CD14-positive monocyte (primary cell): Measurements from ENCODE around the gene CKS1B. TPM values are rescaled to one million over a fixed set of nuclear protein-coding genes. Genes with fewer than 3 reads are reported as not detected.
A peak's percentile ranks its signal among the peaks of the same experiment; 100 is the strongest.

ENCODE experiments used
- DNase-seq, 3 donors: peaks; one replicate each; pipeline ENCODE4 v3.0.0-alpha.2; 2011 to 2022
- H2AFZ ChIP-seq: 2 replicates; pipeline ENCODE4 v1.6.0; 2012; ENCODE audit warnings: mild to moderate bottlenecking, low read depth, low read length, inconsistent platforms; ENCODE audit not compliant: insufficient read depth, poor library complexity, severe bottlenecking
- H3K27ac ChIP-seq, 2 donors: 1 replicate in 1 of 2; 2 replicates in 1 of 2; pipeline ENCODE4 v1.5.1; 2012 to 2013; ENCODE audit warnings: low read length in 2 of 2, control low read depth in 1 of 2, inconsistent platforms in 1 of 2, low read depth in 1 of 2, mild to moderate bottlenecking in 1 of 2
- H3K27me3 ChIP-seq, 2 donors: one replicate each; pipeline versions ENCODE4 v1.6.0 to v1.6.1; 2011 to 2013; ENCODE audit warnings: low read length in 2 of 2; ENCODE audit not compliant: control insufficient read depth in 2 of 2, insufficient read depth in 2 of 2
- H3K36me3 ChIP-seq, 2 donors: replicated peaks in 1 of 2; 1 replicate in 1 of 2; 2 replicates in 1 of 2; pipeline versions ENCODE4 v1.5.1 to v1.6.1; 2012 to 2013; ENCODE audit warnings: low read length in 2 of 2, control low read depth in 1 of 2, inconsistent platforms in 1 of 2, mild to moderate bottlenecking in 1 of 2; ENCODE audit not compliant: insufficient read depth in 2 of 2, control insufficient read depth in 1 of 2
- H3K4me1 ChIP-seq, 2 donors: 1 replicate in 1 of 2; 2 replicates in 1 of 2; pipeline versions ENCODE4 v1.5.1 to v1.6.1; 2012 to 2013; ENCODE audit warnings: low read length in 2 of 2, control low read depth in 1 of 2, inconsistent platforms in 1 of 2, mild to moderate bottlenecking in 1 of 2, moderate library complexity in 1 of 2; ENCODE audit not compliant: insufficient read depth in 2 of 2, control insufficient read depth in 1 of 2
- H3K4me2 ChIP-seq: replicated peaks from 2 replicates; pipeline ENCODE3; 2012; ENCODE audit warnings: low read length, moderate library complexity, mild to moderate bottlenecking; ENCODE audit not compliant: poor library complexity, severe bottlenecking; ENCODE audit errors: extremely low read depth
- H3K4me3 ChIP-seq, 3 experiments: fragments of 200-600 bp in 1 of 3; sonication (generic) in 1 of 3; replicated peaks in 1 of 3; 1 replicate in 2 of 3; 2 replicates in 1 of 3; pipeline ENCODE4 v1.5.1; 2011 to 2013; ENCODE audit warnings: low read length in 3 of 3, mild to moderate bottlenecking in 3 of 3, control low read depth in 2 of 3, low read depth in 2 of 3, inconsistent platforms in 1 of 3, moderate library complexity in 1 of 3
- H3K79me2 ChIP-seq: 2 replicates; pipeline ENCODE4 v1.6.0; 2012; ENCODE audit warnings: mild to moderate bottlenecking, control low read depth, inconsistent platforms, low read length, moderate library complexity; ENCODE audit not compliant: insufficient read depth
- H3K9ac ChIP-seq: 2 replicates; pipeline ENCODE4 v1.6.0; 2017; ENCODE audit warnings: low read length, mild to moderate bottlenecking; ENCODE audit not compliant: insufficient read depth, poor library complexity, severe bottlenecking
- H3K9me3 ChIP-seq, 2 donors: replicated peaks in 1 of 2; 1 replicate in 1 of 2; 2 replicates in 1 of 2; pipeline versions ENCODE4 v1.5.1 to v1.6.1; 2012 to 2013; ENCODE audit warnings: low read length in 2 of 2, control low read depth in 1 of 2; ENCODE audit not compliant: control insufficient read depth in 1 of 2, insufficient read depth in 1 of 2
- H4K20me1 ChIP-seq: 2 replicates; pipeline ENCODE4 v1.6.0; 2012; ENCODE audit warnings: mild to moderate bottlenecking, low read length, control low read depth, moderate library complexity; ENCODE audit not compliant: insufficient read depth
- H3K27ac Mint-ChIP-seq, 7 donors: one replicate each; pipeline ENCODE4 v1.8.0; 2020; ENCODE audit warnings: mild to moderate bottlenecking in 7 of 7, mixed read lengths in 7 of 7, moderate library complexity in 6 of 7, inconsistent platforms in 2 of 7
- H3K27me3 Mint-ChIP-seq, 3 donors: one replicate each; pipeline ENCODE4 v1.8.0; 2021 to 2022; ENCODE audit warnings: low read depth in 3 of 3, mild to moderate bottlenecking in 3 of 3, mixed read lengths in 3 of 3, moderate library complexity in 3 of 3, inconsistent platforms in 1 of 3
- H3K36me3 Mint-ChIP-seq, 2 donors: one replicate each; pipeline ENCODE4 v1.8.0; 2020; ENCODE audit warnings: mixed read lengths in 2 of 2, inconsistent platforms in 1 of 2, mild to moderate bottlenecking in 1 of 2
- H3K4me1 Mint-ChIP-seq: one replicate; pipeline ENCODE4 v1.8.0; 2020; ENCODE audit warnings: mild to moderate bottlenecking, mixed read lengths
- H3K4me3 Mint-ChIP-seq, 2 donors: one replicate each; pipeline ENCODE4 v1.8.0; 2020; ENCODE audit warnings: mild to moderate bottlenecking in 2 of 2, mixed read lengths in 2 of 2, moderate library complexity in 1 of 2
- H3K9me3 Mint-ChIP-seq, 7 donors: one replicate each; pipeline ENCODE4 v1.8.0; 2020 to 2022; ENCODE audit warnings: mixed read lengths in 7 of 7, mild to moderate bottlenecking in 6 of 7, moderate library complexity in 6 of 7, inconsistent platforms in 2 of 7
- CTCF ChIP-seq: fragments of 200-600 bp; IDR thresholded peaks from one replicate; pipeline ENCODE4 v1.8.0; 2022; ENCODE audit warnings: antibody characterized with exemption, mild to moderate bottlenecking
- WGBS: methylation state at CpG from one replicate; pipeline ENCODE4 v1.1.5; 2013; ENCODE audit warnings: missing lambda C conversion rate; ENCODE audit not compliant: insufficient coverage; 5-methylcytosine and 5-hydroxymethylcytosine counted together
- intact Hi-C, 2 donors: fragments of 100-400 bp; cut with micrococcal nuclease; formaldehyde crosslinking; loops; one replicate each; pipeline versions ENCODE4 v1.15.0 to v1.15.1; 2023
- polyA plus RNA-seq, 3 donors: library from polyadenylated mRNA; depleted of rRNA in 1 of 3; unstranded in 2 of 3; stranded (reverse) in 1 of 3; fragments of 300-500 nt in 2 of 3; fragments of >200 nt in 1 of 3; fragmentation: Illumina TruSeq in 2 of 3; gene quantifications; 1 replicate in 2 of 3; 2 replicates in 1 of 3; pipeline ENCODE4 v1.2.3, GENCODE V29; 2012 to 2021

The CKS1B gene
- polyA plus RNA-seq, 3 donors = 9.4 to 22.6 (median 18.0) TPM

GRCh38 chr1:154957091-154957657, 17.3 kb upstream of the CKS1B start:
- Histone ChIP-seq H3K9ac (no peak overlapping the region), H3K27me3 (no peaks in the 10 kb centered on the region), H4K20me1 (peaks cover 49% of the 10 kb centered on the region), H3K4me2 (no peak overlapping the region), H3K4me3 (no peak overlapping the region), H3K9me3 (no peaks in the 10 kb centered on the region), H3K36me3 (peaks cover 13 to 19% of the 10 kb centered on the region in 2 donors), H3K27ac (no peak overlapping the region), H3K4me1 (peaks cover 41 to 57% of the 10 kb centered on the region in 2 donors), H3K79me2 (peaks cover 57% of the 10 kb centered on the region), H2AFZ (no peak overlapping the region)
- H3K36me3 Mint-ChIP-seq = peaks cover 13 to 20% of the 10 kb centered on the region in 2 donors
- peak overlapping the region in 2 of 7 donors; percentile 10 to 50 for H3K27ac Mint-ChIP-seq
- no peak overlapping the region for H3K4me3 Mint-ChIP-seq
- DNase-seq = no peak
- no peak for TF ChIP-seq CTCF
- peaks cover 0 to 3% (median 1%) of the 10 kb centered on the region in 3 donors for H3K27me3 Mint-ChIP-seq
- H3K9me3 Mint-ChIP-seq = no peaks in the 10 kb centered on the region
- WGBS = no CpG with 5 or more reads among the region's 9 CpGs
- intact Hi-C loops = no loop called here
- peaks cover 62% of the 10 kb centered on the region for H3K4me1 Mint-ChIP-seq

- Mint-ChIP-seq H3K27ac (peak overlapping the region in 1 of 7 donors; percentile 44), H3K27me3 (peaks cover 0 to 3% (median 1%) of the 10 kb centered on the region in 3 donors), H3K36me3 (peaks cover 10 to 15% of the 10 kb centered on the region in 2 donors), H3K4me1 (peaks cover 61% of the 10 kb centered on the region), H3K4me3 (no peak overlapping the region), H3K9me3 (no peaks in the 10 kb centered on the region)
- peaks cover 14 to 20% of the 10 kb centered on the region in 2 donors for H3K36me3 ChIP-seq
- WGBS = no CpG with 5 or more reads among the region's 2 CpGs
- no peaks in the 10 kb centered on the region for H3K27me3 ChIP-seq
- H3K9me3 ChIP-seq = no peaks in the 10 kb centered on the region
- no peak overlapping the region for H3K27ac ChIP-seq
- H3K4me1 ChIP-seq = peaks cover 42 to 61% of the 10 kb centered on the region in 2 donors
- TF ChIP-seq CTCF = no peak
- DNase-seq = no peak
- H4K20me1 ChIP-seq = peaks cover 44% of the 10 kb centered on the region
- peaks cover 58% of the 10 kb centered on the region for H3K79me2 ChIP-seq
- intact Hi-C loops = no loop called here
- H3K4me3 ChIP-seq = no peak overlapping the region
- no peak overlapping the region for H2AFZ ChIP-seq
- no peak overlapping the region for H3K9ac ChIP-seq
- no peak overlapping the region for H3K4me2 ChIP-seq
Observed at GRCh38 chr1:154958036-154958435, 16.4 kb upstream of the CKS1B start.
